GM23338 (cell line): Measurements from ENCODE around the gene CYTIP. TPM values are rescaled to one million over a fixed set of nuclear protein-coding genes. Genes with fewer than 3 reads are reported as not detected.
A peak's percentile ranks its signal among the peaks of the same experiment; 100 is the strongest.

Source experiments
- ATAC-seq: fragments of 200-7000 bp; cut with Tn5 transposase; 3 replicates; pipeline ENCODE4 v1.9.1; 2020
- DNase-seq: peaks from one replicate; pipeline ENCODE4 v3.0.0-alpha.2; 2015; ENCODE audit warnings: low spot score
- H2AFZ ChIP-seq: fragments of 200-600 bp; sonication (generic); 2 replicates; pipeline ENCODE4 v1.8.0; 2016; ENCODE audit warnings: antibody characterized with exemption, mild to moderate bottlenecking, moderate library complexity
- H3F3A ChIP-seq: fragments of 200-600 bp; sonication (generic); replicated peaks from 2 replicates; pipeline ENCODE4 v1.8.0; 2017; ENCODE audit warnings: antibody characterized with exemption, mixed run types, low read depth
- H3K27ac ChIP-seq: fragments of 200-600 bp; sonication (generic); 2 replicates; pipeline ENCODE4 v1.6.1; 2016; ENCODE audit warnings: low read depth
- H3K27me3 ChIP-seq: fragments of 200-600 bp; sonication (generic); 2 replicates; pipeline ENCODE4 v1.8.0; 2016; ENCODE audit warnings: mild to moderate bottlenecking, mixed run types, moderate library complexity; ENCODE audit not compliant: insufficient read depth
- H3K36me3 ChIP-seq: fragments of 200-600 bp; sonication (generic); 2 replicates; pipeline ENCODE4 v1.8.0; 2016; ENCODE audit warnings: mild to moderate bottlenecking; ENCODE audit not compliant: insufficient read depth
- H3K4me1 ChIP-seq: fragments of 200-600 bp; sonication (generic); 2 replicates; pipeline ENCODE4 v1.8.0; 2016; ENCODE audit warnings: mild to moderate bottlenecking, moderate library complexity; ENCODE audit not compliant: insufficient read depth
- H3K4me2 ChIP-seq: fragments of 200-600 bp; sonication (generic); 2 replicates; pipeline ENCODE4 v1.7.1; 2017; ENCODE audit warnings: mixed run types
- H3K4me3 ChIP-seq: fragments of 200-600 bp; sonication (generic); 2 replicates; pipeline ENCODE4 v1.6.1; 2016; ENCODE audit warnings: mixed run types
- H3K79me2 ChIP-seq: fragments of 200-600 bp; sonication (generic); replicated peaks from 2 replicates; pipeline ENCODE4 v1.8.0; 2017; ENCODE audit warnings: mild to moderate bottlenecking; ENCODE audit not compliant: insufficient read depth
- H3K9me2 ChIP-seq: fragments of 200-600 bp; sonication (generic); 2 replicates; pipeline ENCODE4 v1.8.0; 2017; ENCODE audit not compliant: insufficient read depth
- H4K20me1 ChIP-seq: fragments of 200-600 bp; sonication (generic); replicated peaks from 2 replicates; pipeline ENCODE4 v1.8.0; 2017; ENCODE audit warnings: mild to moderate bottlenecking; ENCODE audit not compliant: insufficient read depth
- H3K27ac Mint-ChIP-seq: 2 replicates; pipeline ENCODE4 v1.8.0; 2020; ENCODE audit warnings: inconsistent platforms, mild to moderate bottlenecking, moderate library complexity, mixed read lengths
- H3K27me3 Mint-ChIP-seq: 3 replicates; pipeline ENCODE4 v1.8.0; 2022; ENCODE audit warnings: low read depth, mild to moderate bottlenecking, moderate library complexity, mixed read lengths, inconsistent platforms; ENCODE audit not compliant: insufficient read depth, poor library complexity
- H3K36me3 Mint-ChIP-seq: 3 replicates; pipeline ENCODE4 v1.8.0; 2021; ENCODE audit warnings: low read depth, mild to moderate bottlenecking, inconsistent platforms, moderate library complexity, mixed read lengths
- H3K4me1 Mint-ChIP-seq: 3 replicates; pipeline ENCODE4 v1.8.0; 2020; ENCODE audit warnings: mild to moderate bottlenecking, inconsistent platforms, mixed read lengths
- H3K4me3 Mint-ChIP-seq: 3 replicates; pipeline ENCODE4 v1.8.0; 2021; ENCODE audit warnings: moderate library complexity, mild to moderate bottlenecking, inconsistent platforms, mixed read lengths
- H3K9me3 Mint-ChIP-seq: 3 replicates; pipeline ENCODE4 v1.8.0; 2020; ENCODE audit warnings: moderate library complexity, mild to moderate bottlenecking, inconsistent platforms, mixed read lengths
- CREB1 ChIP-seq: fragments of 250-450 bp; sonication (Bioruptor Pico); IDR thresholded peaks from 2 replicates; pipeline ENCODE4 v1.5.0; 2020; ENCODE audit warnings: low read depth, mild to moderate bottlenecking, moderate library complexity
- ETS1 ChIP-seq: IDR thresholded peaks from 2 replicates; pipeline ENCODE4 v1.6.1; 2016; ENCODE audit warnings: antibody characterized with exemption
- EZH2 ChIP-seq: fragments of 200-600 bp; sonication (generic); IDR thresholded peaks from one replicate; pipeline ENCODE4 v1.8.0; 2017; ENCODE audit warnings: antibody characterized with exemption, mild to moderate bottlenecking, low read depth; ENCODE audit not compliant: unreplicated experiment
- EZH2phosphoT487 ChIP-seq: fragments of 200-600 bp; sonication (generic); IDR thresholded peaks from one replicate; pipeline ENCODE4 v1.8.1; 2018; ENCODE audit warnings: antibody characterized with exemption; ENCODE audit not compliant: unreplicated experiment
- JUNB ChIP-seq: IDR thresholded peaks from one replicate; pipeline ENCODE4 v1.6.1; 2016; ENCODE audit warnings: antibody characterized with exemption; ENCODE audit not compliant: unreplicated experiment
- NANOG ChIP-seq: IDR thresholded peaks from 2 replicates; pipeline ENCODE4 v1.6.1; 2016; ENCODE audit warnings: antibody characterized with exemption, borderline replicate concordance
- REST ChIP-seq: IDR thresholded peaks from one replicate; pipeline ENCODE4 v1.6.1; 2018; ENCODE audit warnings: antibody characterized with exemption; ENCODE audit not compliant: unreplicated experiment
- STAT1 ChIP-seq: IDR thresholded peaks from one replicate; pipeline ENCODE4 v1.6.1; 2016; ENCODE audit warnings: antibody characterized with exemption; ENCODE audit not compliant: unreplicated experiment
- ZNF114 ChIP-seq: fragments of 250-450 bp; sonication (Bioruptor Pico); IDR thresholded peaks from 2 replicates; pipeline ENCODE4 v1.5.0; 2020; ENCODE audit warnings: mild to moderate bottlenecking, moderate library complexity
- ZNF462 ChIP-seq: fragments of 250-450 bp; sonication (Bioruptor Pico); IDR thresholded peaks from 2 replicates; pipeline ENCODE4 v1.5.0; 2020; ENCODE audit warnings: mild to moderate bottlenecking, moderate library complexity
- polyA plus RNA-seq: library from polyadenylated mRNA; unstranded; fragments of >200 nt; fragmentation: Nextera tagmentation; extraction: Ambion mirVana; gene quantifications from 2 replicates; pipeline ENCODE4 v1.2.1, GENCODE V29; 2016
- total RNA-seq: library from RNA; depleted of rRNA; stranded (reverse); fragments of >200 nt; shearing (Covaris generic); gene quantifications from 2 replicates; pipeline ENCODE4 v1.2.3, GENCODE V29; 2014

CYTIP gene
- total and polyA plus RNA-seq, 2 experiments from 2014 or later = not detected

- TF ChIP-seq ZNF462 = no peak
- TF ChIP-seq STAT1 = no peak
These were observed 17.0 kb upstream of the CYTIP start (continued) for GRCh38 chr2:157460897-157461296.

- Mint-ChIP-seq H3K9me3 (no peaks in the 10 kb centered on the region), H3K4me1 (peaks cover 15% of the 10 kb centered on the region; the same call in 2 of the 3 replicates), H3K27me3 (no peaks in the 10 kb centered on the region), H3K4me3 (no peak overlapping the region), H3K27ac (0 out of 2 replicates have a peak overlapping the region, but pooled peaks have one; percentile 3), H3K36me3 (no peaks in the 10 kb centered on the region)
- Histone ChIP-seq H3K4me2 (peak overlapping the region; percentile 42), H3K36me3 (no peaks in the 10 kb centered on the region), H3F3A (no peaks in the 10 kb centered on the region), H3K27me3 (no peaks in the 10 kb centered on the region), H3K4me1 (peaks cover 21% of the 10 kb centered on the region; the same call in 1 of the 2 replicates), H4K20me1 (no peaks in the 10 kb centered on the region), H3K79me2 (no peaks in the 10 kb centered on the region), H3K4me3 (no peak overlapping the region), H3K9me2 (peaks cover 6% of the 10 kb centered on the region; the same call in 1 of the 2 replicates), H2AFZ (0 out of 2 replicates have a peak overlapping the region, but pooled peaks have one; percentile 4), H3K27ac (no peak overlapping the region)
- ATAC-seq (no peak), DNase-seq (peak; percentile 5)
- TF ChIP-seq ZNF114 (CRISPR knock-in tag) (no peak), NANOG (no peak), STAT1 (no peak), REST (no peak), EZH2phosphoT487 (no peak), JUNB (no peak), CREB1 (CRISPR knock-in tag) (no peak), ETS1 (no peak), EZH2 (no peak)
These were observed 16.5 kb upstream of the CYTIP start for GRCh38 chr2:157460384-157460837.
